Measurements from ENCODE around the gene DDX52.

DNA sequence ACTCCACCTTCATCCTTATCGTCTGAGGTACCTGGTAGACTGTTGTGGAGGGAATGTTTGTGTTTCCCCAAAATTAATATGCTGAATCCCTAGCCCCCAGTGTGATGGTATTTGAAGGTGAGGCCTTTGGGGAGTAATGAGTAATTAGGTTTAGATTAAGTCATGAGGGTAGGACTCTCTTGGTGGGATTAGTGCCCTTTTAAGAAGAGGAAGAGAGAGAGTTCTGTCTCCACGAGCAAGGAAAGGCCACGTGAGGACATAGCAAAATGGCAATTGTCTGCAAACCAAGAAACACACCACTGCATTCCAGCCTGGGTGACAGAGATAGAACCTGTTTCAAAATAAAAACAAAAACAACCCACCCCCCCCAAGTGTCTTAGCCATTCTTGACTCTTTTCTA lies 21.0 kb upstream of the DDX52 start:
- TF ChIP-seq EP300 (IDR thresholded peaks at IDR 0.05): no peak
- TF ChIP-seq, protein P1, sequence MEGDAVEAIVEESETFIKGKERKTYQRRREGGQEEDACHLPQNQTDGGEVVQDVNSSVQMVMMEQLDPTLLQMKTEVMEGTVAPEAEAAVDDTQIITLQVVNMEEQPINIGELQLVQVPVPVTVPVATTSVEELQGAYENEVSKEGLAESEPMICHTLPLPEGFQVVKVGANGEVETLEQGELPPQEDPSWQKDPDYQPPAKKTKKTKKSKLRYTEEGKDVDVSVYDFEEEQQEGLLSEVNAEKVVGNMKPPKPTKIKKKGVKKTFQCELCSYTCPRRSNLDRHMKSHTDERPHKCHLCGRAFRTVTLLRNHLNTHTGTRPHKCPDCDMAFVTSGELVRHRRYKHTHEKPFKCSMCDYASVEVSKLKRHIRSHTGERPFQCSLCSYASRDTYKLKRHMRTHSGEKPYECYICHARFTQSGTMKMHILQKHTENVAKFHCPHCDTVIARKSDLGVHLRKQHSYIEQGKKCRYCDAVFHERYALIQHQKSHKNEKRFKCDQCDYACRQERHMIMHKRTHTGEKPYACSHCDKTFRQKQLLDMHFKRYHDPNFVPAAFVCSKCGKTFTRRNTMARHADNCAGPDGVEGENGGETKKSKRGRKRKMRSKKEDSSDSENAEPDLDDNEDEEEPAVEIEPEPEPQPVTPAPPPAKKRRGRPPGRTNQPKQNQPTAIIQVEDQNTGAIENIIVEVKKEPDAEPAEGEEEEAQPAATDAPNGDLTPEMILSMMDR (IDR thresholded peaks at IDR 0.05): no peak

Data from stomach (tissue), 4 donors.